Pons (tissue), 1 donor: Measurements from ENCODE around the gene HAUS7.

Experiments used
- DNase-seq: peaks from one replicate; pipeline ENCODE4 v3.0.0-alpha.2; 2016; ENCODE audit warnings: low spot score

The HAUS7 gene

GRCh38 chrX:153477364-153477857, 7.0 kb upstream of the HAUS7 start:
- DNase-seq: no peak

- DNase-seq: no peak
Observed at GRCh38 chrX:153476666-153477363, 6.4 kb upstream of the HAUS7 start.

DNA sequence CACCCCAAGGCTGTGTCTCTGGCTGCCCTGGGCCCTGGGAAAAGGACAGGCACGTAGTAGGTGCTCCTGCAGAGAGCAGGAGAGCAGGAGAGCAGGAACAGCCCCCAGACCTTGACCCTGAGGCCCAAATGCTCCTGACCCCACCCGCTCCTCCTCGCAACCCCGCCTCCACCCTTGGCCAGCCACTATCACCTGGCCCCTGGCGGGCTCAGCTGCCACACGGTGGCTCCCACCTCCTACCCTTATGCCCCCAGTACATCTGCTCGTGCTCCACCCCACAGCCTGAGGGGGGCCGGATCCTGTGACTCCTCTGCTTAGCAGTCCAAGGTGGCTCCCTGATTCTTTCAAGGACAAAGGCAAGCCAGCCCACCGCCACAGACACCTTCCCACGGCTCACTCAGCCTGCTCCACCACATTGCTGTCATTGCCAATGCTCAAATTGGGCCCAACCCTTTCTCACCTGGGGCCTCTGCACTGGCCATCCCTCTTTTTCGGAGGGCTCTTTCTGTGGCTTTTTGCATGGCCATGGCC, 5.4 kb upstream of the HAUS7 start:
- DNase-seq: no peak

DNA sequence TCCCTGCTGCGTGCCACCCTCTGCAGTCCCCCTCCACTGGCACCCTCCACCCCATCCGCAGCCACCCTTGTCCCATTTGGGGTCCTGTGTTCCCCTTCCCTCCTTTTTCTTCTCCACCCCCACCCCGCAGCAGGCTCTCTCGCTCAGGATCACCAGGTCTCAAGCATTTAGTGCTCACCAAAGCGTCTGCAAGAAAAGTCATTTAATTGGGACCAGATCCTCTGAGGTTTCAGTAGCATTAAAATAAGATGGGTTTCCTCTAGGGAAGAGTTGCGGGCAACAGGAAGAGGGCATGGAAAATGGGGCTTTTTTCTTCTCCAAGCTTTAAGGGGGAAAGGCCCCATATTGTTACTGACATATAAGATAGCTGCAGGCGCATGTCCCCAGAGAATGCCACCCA, 4.9 kb upstream of the HAUS7 start:
- DNase-seq: no peak

- DNase-seq: no peak
Observed at GRCh38 chrX:153474718-153475117, 4.3 kb upstream of the HAUS7 start.

DNA sequence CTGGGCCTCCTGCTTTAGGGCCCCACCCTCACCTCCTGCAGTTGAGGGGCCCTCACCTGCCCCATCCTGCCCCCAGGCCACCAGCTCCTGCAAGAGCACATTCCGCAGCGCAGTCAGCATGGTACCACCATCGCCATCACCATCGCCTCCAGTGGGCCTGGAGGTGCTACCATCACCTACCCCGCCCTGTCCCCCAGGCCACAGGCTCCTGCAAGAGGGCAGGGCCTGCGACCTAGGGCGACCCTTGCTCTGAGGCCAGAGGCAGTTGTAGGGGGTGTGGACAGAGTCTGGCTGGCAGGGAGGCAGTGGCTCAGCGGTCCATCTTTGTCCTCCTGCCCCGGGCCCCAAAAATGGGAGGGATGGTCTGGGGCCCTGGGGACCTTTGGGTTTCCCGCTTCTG, 3.9 kb upstream of the HAUS7 start:
- no peak for DNase-seq

DNA sequence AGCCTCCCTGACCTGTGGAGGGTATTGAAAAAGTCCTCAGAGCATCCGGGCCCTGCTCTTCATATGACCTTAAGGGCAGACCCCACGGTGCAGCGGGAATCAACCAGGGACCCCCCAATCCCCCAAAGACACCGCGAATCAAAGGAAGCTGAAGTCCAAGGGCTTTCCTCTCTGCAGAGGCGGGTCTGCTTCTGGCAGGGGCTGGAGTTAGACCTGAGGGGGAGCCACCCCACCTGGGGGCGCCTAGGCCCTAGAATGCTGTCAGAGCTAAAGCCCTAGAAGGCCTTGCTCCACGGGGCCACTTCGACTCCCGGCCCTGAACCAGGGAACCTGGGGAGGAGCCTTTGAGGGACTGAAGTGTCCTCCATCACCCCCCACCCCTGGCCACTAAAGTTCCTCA, 2.8 kb upstream of the HAUS7 start:
- DNase-seq: no peak

DNA sequence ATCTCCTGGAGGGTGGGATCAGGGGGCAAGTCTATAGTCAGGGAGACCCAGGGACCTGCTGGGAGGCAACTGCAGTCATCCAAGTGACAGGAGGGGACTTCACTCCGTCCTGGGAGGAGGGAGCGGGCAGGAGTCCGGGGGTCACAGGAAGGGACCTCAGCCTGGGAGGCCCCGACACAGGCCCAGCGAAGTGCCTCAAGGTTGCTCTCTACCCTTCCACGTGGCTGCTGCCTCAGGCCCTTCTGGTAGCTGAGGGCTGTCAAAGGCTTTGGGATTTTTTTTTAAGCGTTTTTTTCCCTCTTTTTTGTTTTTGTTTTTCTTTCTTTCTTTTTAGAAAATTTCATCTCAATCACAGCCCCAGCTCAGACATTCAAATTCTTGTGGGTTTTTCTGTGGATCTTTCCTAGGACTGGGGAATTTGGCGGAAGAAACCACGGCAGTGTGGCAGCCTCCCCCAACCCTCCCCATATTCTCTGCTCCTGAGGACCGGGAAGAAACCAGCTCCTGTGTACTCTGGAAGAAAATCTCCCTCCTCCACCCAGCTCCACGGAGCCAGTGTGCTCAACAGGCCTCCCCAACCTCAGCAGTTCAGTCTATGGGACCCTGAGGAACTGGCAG, 1.4 kb upstream of the HAUS7 start:
- DNase-seq: no peak

DNA sequence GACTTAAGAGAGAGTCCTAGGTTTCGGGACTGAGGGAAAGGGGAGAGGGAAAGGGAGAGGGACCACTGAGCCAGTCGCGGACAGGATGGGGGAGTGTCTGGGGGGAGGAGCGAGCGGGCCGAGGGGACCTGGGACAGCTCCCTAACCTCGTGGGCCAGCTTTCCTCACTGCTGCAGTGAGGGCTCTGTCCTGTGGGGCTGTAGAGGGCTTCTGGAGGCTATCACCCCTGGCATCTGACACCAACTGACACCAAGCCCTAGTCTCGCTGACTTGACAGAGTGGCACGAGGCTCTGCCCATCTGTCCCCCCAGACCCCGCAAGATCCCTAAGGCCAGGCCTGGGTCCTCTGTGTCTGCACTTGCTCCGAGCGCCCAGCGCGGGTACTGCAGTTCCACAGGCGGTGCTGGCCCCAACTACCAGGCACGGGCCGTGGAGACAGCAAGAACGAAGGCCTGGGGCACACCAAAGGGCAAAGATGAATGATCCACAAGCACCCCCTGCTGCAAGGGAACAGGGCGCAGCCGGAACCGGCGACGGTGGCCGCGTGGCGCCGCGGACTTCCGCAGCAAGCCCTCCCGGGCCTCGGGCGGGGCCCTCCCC, 465 bp downstream of the HAUS7 start:
- DNase-seq: no peak

DNA sequence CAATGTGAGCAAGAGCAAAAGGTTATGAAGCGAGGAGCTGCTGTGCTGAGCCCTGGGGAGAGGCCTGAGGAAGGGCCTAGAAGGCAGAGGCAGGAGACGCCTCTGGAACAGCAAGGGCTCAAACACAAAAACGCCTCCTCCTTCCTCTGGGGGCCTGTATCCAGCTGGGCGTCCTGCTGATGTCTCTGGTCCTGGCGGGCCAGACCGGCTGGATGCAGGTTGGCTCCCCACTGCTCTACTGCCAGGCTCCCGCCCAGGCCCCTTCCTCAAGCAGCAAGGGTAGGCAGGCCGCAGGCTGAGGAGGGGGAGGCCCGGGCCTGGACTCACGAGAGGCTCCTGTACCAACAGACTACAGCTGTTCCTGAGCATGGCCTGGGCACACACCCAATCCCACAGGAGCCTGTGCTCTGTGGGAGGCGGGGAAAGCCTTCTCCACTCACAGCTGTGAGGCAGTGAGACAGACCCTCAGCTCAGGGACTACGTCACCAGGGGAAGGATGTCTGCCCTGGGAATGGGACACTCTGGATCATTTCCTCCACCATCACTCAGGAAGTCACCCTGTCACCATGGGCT, 2.3 kb downstream of the HAUS7 start:
- DNase-seq: no peak

- DNase-seq: no peak
Observed at GRCh38 chrX:153465691-153466380, 4.5 kb downstream of the HAUS7 start.

GRCh38 chrX:153464116-153464515, 6.3 kb downstream of the HAUS7 start:
- DNase-seq: no peak

DNA sequence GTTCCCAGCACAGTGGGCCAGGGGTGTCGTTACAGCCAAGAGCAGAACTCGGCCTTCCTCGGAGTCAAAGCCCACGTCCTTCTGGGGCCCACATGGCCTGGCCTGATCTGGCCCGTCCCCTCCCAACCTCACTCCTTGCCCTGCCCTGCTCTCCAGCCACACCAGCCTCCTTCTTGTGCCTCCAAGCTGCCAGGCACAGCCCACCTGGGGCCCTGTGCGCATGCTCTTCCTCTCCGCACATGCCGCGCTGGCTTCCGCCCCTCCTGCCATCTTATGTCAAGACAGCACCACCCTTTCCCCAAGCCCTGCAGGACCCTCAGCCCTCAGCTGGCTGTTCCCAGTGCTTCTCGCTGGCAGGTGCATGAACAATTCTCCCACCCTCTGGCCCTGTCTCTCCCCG, 6.8 kb downstream of the HAUS7 start:
- DNase-seq: no peak

- DNase-seq: no peak
Observed at GRCh38 chrX:153463031-153463430, 7.3 kb downstream of the HAUS7 start.

- no peak for DNase-seq
Observed at GRCh38 chrX:153462291-153462690, 8.1 kb downstream of the HAUS7 start.

GRCh38 chrX:153460826-153461225, 9.6 kb downstream of the HAUS7 start:
- peak; percentile 26 for DNase-seq

GRCh38 chrX:153459986-153460385, 10.4 kb downstream of the HAUS7 start:
- DNase-seq: no peak

DNA sequence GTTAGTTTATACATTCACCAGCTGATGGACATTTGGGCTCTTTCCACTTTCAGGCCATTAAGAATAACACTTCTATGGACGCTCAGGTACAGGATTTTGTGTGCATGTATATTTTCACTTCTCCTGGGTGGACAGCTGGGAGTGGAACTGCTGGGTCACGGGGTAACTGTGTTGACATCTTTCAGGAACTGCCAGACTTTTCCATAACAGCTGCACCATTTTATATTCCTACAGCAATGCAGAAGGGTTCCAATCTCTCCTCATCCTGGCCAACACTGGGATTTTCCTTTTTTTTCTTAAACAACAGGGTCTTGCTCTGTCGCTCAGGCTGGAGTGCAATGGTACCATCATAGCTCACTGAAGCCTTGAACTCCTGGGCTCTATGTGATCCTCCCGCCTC, 11.9 kb downstream of the HAUS7 start:
- DNase-seq: no peak

DNA sequence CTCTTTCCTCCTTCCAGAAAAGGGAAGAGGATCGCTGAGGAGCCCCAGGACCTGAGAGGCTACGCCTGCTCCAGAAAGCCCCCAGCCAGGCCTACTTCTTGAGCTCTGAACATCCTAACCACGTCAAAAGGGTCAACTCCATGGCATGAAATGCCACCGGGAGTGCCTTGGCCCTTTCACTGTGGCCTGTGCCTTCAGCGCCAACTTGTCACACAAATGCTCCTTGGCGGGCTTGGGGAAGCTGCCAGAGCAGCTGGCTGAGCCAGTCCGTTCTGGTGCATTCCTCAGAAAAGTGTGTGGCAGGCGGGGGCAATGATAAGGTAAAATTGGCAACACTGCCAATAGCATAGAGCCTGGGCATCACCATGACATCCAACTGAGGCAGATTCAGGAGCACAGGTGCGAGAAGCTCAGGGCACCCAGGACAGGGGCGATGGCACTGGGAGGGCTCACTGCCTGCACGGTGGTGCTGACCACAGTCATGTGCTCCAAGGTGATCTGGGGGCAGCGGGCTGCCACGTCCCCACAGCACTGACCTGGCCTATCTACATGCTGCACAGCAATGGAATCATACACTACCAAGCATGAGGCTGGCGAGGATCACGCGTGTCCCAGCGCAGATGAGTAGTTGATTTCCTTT, 12.4 kb downstream of the HAUS7 start:
- no peak for DNase-seq

DNA sequence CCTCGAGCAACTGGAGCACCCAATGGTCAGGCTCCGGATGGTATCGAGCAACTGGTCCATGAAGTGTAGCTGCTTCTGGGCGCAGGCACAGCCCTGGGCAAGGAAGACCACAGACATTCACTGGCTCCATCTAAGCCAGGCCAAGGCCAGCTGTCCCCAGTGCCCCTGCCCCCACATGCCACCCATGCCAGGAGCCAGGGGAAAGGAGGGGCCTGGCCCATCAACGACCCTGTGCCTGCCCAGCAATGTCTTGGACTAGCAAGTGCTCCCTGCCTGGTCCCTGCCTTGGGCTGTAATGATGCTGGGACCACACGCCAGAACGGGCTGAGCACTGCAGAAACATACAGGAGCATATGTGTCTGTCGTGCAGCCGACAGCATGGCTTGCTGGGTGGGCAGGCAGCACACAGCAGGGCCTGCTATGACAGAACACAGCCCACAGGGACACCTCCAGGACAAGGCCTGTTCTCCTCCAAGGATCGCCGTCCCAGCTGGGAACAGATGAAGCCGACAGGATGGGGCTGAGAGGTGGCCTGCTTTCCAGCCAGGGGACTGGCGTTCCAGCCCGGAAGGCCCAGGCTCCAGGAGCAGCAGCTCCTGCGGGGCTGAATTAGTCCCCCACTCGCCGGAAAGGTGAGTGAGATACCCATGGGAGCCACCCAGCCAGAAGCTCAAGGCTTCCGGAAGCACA, 13.1 kb downstream of the HAUS7 start:
- no peak for DNase-seq

DNA sequence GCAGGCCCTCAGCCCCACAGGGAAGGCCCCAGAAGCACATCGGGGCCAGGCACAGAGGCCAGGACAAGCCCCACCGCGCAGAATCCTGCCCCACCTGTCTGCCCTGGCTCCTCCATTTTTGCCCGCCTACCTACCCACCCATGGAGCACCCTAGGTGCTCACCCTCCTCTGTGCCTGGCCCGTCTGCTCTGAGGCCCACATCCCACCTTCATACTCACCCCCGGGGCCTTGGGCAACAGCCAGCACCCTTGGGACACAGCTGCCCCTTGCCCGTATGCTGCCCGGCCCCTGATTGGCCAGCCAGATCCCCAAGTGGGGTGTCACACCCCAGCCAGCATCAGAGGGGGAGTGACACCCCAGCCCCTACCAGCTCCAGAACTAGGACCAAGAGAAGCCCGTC, 13.7 kb downstream of the HAUS7 start:
- DNase-seq: no peak
